ENCODE measurements around the gene CEND1.

CEND1 gene

DNA sequence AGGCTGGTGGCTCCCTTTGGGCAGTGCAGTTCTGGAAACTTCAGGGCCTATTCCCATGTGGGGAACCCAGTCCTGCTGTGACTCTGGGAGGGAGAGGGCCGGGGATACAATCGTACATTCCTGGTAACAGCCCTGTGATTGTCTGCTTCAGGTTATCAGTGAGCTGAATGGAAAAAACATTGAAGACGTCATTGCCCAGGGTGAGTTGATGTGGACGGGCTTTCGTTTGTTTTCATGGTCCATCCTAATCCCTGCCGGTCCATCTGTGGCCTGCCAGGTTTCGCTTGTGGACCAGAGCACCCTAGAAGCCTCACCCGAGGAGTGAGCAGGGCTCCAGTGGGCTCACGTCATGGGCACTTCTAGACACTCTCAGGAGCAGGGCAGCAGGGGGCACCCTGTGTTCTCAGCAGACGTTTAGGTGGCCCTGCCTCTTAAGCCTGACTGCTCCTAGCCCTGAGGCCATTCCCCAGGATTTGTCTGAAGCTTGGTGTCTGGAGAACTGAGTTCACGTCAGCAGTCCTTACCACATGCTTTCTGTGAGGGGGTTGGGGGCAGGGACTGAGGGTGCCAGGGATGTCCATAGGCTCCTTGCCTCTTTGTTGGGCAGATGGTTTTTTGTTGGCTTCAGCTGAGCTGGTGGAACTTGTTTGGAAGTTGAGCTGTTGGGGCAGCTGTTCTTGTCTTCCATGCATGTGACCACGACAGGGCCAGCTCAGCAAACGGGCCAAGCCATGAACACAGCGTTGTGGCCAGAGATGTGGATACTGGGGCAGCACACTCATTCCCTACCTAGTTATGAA lies 21.8 kb upstream of the CEND1 start:
- DNase-seq (ENCODE audit: low spot score) = no peak

DNA sequence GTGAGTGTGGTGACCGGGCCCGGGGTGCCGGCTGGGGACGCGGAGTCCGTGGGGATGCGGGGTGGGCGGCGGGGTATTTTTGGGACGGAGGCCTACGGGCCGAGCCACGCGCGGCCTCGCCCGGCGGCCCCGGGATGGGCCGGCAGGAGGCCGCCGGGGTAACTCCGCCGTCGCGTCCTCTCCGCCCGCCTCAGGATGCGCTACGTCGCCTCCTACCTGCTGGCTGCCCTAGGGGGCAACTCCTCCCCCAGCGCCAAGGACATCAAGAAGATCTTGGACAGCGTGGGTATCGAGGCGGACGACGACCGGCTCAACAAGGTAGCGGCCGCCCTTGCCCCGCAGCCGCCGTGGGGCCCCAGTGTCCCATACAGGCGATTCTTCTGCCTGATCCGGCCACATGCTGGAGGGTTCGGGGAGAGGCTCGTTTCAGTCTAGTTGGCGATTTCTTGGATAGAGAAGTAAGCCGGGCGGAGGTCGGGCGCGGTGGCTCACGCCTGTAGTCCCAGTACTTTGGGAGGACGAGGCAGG lies 20.2 kb upstream of the CEND1 start:
- DNase-seq (ENCODE audit: low spot score) = no peak

DNA sequence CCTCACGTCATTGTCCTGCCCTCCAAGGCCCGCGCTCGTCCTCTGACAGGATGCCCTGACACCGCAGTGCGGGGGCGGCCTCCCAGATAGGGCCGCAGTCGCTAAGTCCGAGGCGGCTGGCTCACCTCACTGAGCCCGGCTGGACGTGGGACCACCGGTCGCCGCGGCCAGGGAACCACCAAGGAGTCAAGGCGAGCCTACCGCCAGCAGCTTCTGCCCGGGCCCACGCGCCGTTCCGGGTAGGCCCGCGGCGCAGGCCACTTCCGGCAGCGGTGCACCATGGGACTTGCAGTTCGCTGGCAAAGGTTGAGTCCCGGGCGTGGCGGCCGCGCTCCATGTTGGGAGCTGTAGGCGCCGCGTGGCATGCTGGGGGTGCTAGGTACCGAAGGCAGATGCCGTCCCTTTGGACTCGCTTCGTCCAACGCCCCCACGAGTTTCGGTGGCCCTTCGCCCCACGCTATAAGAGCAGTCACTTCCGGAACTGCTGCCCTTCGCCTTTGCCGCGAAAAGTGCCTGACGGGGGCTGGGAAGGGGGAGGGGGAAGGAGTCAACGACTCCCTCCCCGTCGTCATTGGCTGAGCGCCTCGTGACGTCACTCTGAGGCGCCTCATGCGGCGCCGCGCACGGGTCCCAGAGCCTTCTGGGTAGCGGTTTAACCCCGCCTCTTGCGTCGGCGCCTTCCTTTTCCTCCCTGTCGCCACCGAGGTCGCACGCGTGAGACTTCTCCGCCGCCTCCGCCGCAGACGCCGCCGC lies 19.6 kb upstream of the CEND1 start, which contains the start of gene RPLP2:
Gene RPLP2, plus strand, starts transcription at position 681 of the 753 bp plus-strand sequence. CDS start 268 bp downstream, outside the sequence.
- peak; percentile 95 for DNase-seq (ENCODE audit: low spot score)

DNA sequence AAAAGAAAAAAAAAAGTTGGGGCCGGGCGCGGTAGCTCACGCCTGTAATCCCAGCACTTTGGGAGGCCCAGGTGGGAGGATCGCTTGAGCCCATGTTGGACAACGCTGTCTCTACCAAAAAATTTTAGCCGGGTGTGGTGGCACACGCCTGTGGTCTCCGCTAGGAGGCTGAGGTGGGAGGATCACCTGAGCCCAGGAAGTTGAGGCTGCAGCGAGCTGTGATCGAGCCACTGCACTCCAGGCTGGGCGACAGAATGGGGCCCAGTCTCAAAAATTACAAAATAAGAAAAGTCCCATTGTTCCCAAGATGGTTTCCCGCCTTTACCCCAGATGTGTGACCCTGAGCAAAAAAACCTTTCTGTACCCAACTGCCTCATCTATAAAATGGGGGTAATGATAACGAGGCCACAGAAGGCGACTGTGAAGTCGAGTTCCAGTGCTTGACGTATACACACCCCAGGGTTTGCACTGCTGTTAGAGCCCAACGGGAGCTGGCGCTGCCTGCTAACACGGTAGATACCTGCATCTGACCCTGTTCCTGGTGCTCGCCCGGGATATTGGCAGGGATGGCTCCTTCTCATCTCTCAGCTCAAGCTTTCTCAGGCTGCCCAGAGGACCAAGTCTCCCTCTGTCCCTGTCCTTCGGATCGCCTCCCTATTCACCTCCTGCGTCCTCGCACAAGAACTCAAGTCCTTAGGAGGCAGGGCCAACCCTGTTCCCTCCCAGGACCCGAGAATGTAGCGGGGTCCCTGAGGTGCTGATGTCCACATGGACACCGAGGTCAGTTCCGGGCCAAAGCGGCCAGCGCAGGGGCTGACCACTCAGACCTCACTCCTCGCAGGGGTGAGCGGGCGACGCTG lies 18.8 kb upstream of the CEND1 start:
- peak; percentile 38 for DNase-seq (ENCODE audit: low spot score)

DNA sequence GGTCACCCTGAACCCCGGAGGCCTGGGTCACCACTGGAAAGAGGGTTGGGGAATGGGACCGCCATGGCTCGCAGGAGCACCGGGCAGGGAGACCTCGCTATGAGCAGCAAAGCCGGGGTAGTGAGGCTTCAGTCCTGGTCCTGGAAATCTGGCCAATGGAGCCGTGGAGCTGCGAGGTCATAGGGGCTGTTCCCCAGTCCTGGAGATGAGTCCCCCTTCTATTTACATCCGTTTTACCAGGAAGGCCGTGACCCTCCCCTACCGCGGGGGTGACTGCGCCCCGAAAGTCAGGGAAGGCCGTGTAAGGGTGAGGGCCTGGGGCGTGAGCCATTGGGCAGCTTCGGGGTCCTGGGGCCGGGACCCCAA lies 14.7 kb upstream of the CEND1 start:
- no peak for DNase-seq (ENCODE audit: low spot score)

DNA sequence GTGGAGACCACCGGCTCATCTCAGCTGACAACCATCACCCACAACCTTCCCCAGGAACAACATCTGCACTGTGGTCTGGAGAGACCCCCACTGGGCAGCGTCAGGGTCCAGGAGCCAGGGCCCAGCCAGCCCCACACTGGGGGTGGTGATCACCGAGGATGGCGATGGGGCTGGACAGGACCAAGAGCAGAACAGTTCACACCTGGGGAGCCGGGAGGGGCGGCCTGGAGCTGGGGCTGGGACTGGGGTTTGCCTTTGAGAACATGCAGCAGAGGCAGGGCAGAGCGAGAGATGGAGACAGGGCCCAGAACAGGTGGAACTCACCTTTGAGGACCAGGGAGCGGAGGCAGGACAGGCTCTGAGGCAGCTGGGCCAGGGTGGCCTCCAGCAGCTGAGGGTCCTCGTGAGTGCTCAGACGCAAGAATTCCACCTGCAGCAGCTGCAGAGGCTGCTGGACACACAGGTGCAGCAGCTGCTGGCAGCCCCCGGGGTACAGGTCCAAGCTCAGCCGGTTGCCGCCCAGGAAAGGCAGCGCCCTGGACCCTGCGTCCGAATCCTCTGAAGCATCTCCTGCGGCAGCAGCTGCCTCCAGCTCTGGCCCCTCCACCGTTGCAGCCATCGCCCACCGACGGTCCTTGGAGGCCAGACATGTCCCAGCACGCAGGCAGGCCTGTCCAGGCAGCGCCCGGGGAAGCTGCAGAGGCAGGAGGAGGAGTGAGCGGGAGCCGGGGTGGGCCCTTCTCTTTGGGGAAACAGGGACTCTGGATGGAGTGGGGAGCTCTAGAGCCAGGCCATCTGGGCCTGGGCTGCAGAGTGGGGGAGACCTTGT lies 14.1 kb upstream of the CEND1 start:
- DNase-seq (ENCODE audit: low spot score) = no peak

DNA sequence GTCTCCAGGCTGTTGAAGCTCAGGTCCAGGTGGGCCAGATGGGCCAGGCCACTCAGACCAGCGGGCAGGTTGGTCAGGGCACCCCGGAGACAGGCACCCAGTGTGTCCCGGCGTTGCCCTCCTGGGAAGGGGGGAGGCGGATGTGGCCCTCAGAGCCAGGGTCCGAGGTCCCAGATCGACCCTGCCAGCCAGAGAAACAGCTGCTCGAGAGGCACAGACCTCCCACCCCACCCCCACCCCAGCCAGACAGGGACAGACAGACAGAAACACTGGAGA lies 13.5 kb upstream of the CEND1 start:
- no peak for DNase-seq (ENCODE audit: low spot score)

DNA sequence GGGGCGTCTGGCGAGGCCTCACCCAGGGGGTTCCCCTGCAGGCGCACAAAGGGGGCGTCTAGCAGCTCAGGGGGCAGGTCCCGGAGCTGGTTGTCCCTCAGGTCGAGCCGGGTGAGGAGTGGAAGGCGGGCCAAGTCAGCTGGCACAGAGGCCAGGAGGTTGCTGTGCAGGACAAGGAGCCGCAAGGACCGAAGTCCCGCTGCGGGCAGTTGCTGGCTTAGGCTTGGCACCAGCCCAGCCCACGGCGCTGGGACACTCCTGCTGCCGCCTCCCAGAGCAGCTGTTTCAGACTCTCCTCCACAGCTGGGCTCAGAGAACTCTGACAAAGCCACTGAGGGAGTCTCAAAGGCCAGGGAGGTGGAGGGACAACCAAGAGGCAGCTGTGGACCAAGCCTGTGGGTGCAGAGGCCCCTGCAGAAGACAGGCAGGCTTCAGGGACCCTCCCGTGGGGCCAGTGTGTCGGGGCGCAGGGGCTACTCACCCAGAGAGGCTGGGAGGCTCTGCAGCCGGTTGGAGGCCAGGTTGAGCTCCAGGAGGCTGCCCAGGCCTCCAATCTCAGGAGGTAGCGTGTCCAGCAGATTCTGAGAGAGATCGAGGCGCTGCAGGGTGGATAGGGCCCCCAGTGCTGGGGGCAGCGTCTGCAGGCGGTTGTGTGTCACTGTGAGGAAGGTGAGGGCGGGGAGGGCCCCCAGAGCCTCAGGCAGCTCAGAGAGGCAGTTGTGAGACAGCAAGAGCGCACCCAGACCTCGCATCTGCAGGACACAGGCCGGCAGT lies 13.0 kb upstream of the CEND1 start:
- DNase-seq (ENCODE audit: low spot score) = no peak

DNA sequence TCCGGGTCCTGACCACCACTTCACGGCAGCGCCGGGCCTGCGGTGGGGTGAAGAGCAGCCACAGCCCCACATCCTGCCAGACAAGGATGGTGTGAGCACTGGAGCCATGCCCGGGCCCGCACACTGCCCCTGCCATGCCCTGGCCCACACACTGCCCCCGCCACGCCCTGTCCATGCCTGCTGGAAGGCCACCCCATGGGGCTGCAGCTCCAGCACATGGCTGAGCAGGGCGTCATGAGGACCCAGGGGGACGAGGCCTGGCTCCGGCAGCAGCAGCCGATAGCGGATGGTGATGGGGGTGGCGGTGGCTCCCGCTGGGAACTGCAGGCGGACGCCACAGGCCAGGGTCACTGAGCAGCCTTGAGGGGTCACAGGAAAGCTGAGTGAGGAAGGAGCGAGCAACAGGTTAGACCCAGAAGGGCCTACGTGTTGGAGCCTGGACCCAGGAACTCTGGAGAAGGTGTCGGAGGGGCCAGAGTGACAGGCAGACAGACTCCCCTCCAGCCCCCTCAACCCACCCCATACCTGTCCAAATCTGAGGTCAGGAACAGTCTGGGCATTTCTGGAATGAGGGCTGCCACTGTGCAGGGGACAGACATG lies 12.2 kb upstream of the CEND1 start:
- no peak for DNase-seq (ENCODE audit: low spot score)

DNA sequence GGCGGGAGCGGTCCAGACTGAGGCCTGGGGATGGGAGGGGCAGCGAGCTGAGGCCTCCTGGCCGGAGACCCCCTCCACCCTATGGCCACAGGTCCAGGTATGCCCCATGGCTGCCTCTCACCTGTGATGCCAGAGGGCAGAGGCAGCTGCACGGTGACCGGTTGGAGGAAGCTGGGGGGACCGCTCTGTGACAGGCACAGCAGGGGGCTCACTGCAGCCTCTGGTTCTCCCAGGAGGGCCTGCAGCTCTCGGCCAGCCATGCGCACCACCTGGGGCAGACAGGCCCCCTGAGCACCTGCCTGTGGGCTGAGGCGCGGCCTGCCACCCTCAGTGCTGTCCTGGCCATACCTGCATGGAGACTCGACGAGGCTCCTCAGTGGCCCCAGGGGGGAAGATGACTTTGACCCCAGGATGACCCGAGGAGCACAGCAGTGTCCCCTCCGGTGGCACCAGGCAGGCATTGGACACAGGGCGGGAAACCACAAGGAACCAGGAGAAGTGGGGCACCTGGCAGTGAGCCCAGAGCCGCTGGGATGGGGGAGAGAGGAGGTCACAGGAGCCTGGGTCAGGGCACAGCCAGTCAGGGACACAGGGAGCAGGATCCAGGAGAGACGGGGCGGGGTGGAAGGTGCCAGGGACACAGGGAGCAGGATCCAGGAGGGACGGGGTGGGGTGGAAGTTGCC lies 11.3 kb upstream of the CEND1 start:
- no peak for DNase-seq (ENCODE audit: low spot score)

DNA sequence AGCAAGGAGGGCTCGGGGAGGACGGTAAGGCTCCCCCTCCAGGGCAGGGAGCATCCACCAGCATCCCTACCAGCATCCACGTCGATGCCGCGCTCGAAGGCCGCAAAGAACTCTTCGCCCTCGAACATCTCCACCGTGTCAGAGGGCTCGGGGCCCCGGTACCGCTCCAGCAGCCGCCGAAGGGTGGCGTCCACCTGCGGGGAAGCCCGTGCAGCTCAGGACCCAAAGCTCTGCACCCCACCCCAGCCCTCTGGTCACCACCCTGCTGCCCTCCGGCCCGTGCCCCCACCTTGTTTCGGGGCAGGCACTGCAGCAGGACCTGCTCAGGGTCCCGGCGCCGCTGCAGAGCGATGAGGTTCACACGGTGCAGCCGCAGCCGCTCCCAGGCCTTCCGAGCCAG lies 10.6 kb upstream of the CEND1 start:
- DNase-seq (ENCODE audit: low spot score) = no peak

DNA sequence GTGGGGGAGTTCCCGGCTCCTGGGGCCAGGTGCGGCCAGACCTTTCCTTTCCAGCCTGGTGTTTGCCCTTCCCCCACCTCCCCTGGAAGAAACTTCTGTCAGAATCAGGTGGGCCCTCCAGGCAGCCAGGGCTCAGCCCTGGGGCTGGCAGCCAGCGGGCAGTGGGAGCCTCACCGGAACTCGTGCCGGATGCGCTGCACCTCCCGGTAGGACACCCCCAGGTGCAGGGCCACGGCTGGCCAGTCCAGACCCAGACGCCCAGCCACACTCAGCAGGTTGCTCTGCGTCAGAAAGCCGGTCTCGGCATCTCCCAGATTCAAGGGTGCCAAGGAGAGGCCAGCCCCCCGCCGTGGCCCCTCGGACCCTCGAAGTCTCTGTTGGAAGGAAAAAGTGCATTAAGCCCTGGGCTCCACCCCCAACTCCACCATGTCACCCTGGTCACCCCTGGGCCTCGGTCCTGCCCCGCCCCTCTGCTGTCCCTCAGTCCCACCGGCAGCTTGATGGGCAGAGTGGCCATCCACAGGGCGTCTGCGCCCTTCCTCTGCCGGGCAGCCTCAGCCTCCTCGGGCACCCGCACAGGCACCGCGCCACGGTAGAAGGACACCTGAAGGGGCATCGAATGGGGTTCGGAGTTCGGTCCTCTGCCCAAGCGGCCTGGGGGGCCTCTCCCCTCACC lies 9.9 kb upstream of the CEND1 start:
- no peak for DNase-seq (ENCODE audit: low spot score)

DNA sequence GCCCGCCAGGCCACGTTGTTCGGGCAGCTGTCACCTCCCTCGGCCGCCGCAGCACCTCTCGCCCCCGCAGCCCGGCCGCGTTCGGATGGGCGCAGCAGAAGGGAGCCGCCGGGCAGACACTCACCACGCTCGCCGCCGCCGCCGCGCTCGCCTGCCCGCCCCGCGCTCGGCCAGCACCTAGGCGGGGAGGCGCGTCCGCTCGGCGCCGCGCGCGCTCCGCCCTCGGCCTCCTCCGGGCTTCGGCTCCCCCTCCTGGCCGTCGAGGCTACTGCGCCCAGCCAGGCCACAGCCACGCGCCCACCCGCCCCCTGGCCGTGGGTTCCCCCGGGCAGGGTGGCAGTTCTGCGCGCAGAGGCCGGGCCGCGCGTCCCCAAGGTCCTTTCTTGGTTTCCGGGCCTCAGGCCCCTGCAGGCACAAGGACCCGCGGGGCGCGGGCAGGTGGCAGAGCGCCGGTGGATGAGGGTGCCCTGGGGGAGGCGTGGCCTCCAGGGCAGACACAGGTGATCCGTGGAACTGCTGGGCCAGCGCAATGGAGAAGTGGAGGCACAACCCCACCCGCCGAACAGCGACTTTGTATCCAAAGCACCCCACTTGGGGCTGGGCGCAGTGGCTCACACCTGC lies 8.3 kb upstream of the CEND1 start, which contains the start of gene SLC25A22:
Gene SLC25A22, minus strand, starts transcription at position 189 of the 621 bp plus-strand sequence. CDS start 3,275 bp downstream, outside the sequence.
- peak; percentile 84 for DNase-seq (ENCODE audit: low spot score)

DNA sequence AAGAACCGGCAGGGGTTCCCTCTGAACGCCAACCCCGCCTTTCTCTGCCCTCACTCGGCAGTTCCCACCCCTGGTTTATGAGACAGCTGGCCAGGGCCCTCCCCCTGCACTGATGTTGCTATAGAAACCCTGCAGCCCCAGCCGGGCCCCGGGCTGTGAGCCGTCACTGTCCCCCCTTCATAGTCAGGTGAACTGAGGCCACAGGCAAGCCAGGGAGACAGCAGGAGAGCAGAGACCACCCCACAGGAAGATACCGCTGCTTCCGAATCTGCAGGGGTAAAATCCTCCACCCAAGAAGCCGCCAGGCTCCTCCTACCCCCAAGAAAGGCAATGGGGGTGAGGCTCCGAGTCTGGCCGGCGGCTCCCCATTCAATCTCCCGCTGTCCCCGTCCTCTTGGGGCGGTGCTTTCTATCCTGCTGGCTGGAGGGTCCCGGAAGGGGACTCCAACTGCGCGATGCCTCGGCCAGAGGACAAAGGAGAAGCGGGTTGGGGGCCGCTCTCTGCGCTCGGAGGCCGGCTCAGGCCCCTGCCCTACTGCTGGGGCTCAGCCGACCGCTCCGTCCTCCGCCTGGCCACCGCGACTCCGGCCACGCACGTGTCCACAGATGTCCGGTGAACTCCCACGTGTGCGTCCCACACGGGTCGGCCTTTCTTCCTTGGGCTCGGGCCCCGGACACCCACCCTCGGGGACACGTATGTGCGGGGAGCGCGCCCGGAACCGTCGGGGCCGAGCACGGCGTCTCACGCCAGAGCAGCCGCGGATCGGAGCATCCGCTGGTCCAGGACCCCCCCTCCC lies 7.6 kb upstream of the CEND1 start:
- DNase-seq (ENCODE audit: low spot score) = peak; percentile 59

DNA sequence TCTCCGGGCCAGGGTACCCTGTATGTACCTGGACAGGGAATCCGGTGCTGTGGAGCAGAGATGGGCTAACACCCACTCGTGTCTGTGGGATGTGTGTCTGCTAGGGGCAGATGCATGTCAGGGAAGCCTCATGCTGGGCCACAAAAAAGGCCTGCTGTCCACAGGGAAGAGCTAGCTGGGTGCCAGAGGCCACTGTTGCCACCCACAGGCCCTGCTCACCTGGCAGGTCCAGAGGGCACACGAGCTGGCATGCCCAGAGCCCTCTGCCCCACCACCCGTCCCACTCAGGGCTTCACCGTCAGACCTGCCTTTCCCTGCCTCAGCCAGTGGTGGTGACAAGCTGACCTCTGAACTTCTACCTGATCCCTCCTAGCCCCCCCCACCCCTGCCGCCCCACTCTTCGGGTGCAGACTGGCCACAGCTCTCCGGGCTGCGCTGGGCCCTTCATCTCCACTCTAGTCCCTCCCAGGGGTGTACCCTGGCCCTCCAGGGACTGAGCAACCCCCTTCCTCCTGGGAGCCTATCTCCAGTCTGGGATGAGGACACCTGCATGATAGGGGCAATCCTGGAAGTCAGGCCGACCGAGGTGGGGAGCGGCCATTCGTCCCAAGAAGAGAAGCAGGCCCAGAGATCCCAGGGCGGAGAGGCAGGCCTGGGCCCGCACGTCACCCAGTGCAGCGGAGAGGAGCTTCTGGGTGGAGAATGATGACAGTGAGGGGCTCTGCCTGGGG lies 6.8 kb upstream of the CEND1 start:
- no peak for DNase-seq (ENCODE audit: low spot score)

DNA sequence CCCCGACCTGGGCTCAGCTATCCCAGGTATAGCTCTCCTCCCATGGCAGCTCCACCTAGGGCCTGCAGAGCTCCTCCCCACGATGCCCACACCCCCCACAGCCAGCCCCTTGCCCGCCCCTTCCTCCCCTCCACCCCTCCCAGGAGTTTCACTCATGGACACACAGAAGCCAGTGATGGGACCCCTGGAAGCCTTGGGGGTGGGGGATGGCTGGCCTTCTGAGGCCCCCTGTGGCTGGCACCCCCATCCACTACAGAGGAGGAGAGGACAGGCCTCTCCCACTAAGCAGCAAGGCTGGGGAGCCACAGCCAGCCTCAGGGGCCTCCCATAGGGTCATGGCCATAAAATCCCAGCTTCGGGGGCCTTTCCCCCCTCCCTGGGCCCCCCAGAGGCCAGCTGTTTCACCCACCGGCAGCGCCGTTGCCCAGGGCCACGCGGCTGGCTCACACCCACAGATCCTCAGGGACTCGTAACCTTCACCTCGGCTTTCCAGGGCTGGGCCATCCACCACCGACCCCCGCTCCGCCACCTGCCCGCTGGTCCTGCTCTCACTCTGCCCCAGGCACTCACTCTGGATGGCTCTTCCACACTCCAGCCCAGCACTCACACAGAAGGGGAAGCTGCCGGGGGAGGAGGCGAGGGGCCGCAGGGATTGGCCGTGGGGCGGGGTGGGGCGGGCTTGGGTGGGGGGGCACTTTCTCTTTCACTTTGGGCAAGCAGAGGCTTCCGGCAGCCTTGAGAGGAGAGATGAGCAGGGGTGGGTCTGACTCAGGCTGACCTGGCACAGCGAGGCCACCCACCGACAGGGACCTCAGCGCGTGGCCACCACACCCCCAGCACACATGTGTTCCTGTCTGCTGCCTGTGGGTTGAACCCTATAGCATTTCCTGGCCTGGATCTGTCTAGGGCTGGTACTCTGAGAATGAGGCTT lies 6.0 kb upstream of the CEND1 start:
- DNase-seq (ENCODE audit: low spot score) = peak; percentile 80

Data from LoVo (cell line).